GM21717 (cell line): ENCODE data around the gene HS3ST4.
"Not testable (repeated sequence)": the region's sequence is repeated elsewhere in the genome, so short reads cannot be mapped to it uniquely, and the experiment has no call there.

Experiments
- ATAC-seq: cut with Tn5 transposase; IDR thresholded peaks from one replicate; pipeline ENCODE4 v1.9.1; 2021; ENCODE audit warnings: mild to moderate bottlenecking, moderate library complexity; ENCODE audit not compliant: unreplicated experiment

Gene HS3ST4

DNA sequence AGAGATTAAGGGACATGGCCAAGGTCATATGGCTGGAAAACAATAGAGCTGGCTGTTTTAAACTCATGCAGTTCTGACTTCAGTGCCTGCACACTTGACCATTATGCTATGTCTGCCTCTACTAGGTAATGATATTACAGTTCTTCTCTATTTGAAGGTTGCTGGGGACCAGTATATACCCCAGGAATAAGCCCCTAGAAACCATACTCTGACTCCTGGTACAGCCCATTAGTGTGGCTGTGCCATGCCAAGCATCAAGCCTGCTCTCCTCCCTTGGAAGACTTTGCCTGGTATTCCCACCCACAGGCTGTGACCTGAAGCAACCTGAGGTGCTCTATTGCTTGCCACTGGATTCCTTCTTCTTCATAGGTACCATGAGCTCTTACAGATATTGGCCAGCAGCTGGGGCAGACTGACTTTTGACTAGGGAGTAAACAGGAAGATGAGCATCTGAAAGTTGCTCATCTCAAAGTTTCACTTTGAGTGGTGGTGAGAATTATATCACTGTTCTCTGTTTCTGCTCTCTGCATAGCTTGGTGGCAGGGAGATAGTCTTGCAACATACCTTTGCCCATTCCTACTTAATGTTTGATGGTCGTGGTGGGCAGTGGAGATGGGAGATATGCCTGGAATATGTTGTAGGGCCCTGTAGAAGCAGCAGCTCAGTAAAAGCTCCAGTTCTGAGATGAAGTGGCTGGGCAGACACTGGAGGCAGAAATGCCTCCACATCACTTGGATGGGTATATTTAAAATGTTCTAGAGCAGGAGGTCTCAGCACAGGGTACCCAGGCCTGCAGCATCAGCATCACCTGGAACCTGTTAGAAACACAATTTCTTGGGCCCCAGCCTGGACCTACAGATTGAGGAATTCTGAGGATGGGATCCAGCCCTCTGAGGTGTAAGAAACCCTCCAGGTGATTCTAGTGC lies 274.7 kb downstream of the HS3ST4 start:
- peak; percentile 78 for ATAC-seq

DNA sequence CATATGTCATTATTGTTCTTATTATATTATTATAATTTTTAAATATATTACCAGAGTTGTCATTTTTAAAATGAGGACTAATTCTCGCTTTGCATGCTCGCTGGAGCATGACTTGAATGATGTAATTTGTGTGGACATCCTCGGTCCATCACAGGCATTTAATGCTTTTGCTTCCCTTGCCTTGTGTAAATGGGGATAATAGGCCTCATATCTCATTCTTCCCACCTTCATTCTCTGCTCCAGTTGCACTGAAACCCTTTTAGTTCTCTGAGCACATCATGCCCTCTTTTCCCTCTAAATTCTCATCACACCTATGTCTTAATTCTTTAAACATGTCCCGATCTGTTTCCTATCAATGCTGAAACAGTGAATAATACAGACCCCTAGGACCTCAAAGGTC lies 285.4 kb downstream of the HS3ST4 start:
- no peak for ATAC-seq

DNA sequence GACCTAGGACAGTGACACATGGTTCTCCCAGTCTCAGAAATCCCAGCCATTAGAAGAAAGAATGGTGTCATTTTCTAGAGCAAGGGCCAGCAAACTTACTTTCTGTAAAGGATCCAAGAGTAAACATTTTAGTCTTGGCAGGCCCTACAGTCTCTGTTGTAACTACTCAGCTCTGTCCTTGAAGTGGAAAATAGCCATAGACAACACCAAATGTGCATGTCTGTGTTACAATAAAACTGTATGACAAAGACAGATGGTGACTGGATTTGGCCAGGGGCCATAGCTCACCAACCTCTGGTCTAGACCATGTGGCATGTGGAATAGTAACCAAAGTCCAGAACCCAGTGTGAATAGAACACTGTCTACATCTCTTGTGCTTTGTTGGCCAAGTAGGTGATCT lies 286.5 kb downstream of the HS3ST4 start:
- ATAC-seq, result no peak

DNA sequence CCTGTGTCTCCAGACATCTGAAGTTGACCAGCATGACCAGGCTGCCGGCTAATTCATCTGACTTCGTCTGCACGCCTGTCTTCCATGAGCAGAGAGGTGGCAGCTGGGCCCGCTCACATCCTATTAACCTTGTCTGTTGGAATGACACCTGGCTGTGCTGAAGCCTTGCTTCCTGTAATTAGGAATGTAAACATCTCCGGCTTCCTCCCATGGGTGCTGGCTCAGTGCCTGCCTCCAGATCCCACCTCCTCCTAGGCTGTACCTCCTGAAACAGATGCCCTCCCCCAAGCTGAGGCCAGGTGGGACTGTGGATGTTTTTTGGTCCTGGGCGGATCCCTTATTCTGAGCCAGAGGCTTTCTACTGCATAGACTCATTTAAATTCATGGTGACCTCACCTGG lies 296.3 kb downstream of the HS3ST4 start:
- ATAC-seq, result no peak

DNA sequence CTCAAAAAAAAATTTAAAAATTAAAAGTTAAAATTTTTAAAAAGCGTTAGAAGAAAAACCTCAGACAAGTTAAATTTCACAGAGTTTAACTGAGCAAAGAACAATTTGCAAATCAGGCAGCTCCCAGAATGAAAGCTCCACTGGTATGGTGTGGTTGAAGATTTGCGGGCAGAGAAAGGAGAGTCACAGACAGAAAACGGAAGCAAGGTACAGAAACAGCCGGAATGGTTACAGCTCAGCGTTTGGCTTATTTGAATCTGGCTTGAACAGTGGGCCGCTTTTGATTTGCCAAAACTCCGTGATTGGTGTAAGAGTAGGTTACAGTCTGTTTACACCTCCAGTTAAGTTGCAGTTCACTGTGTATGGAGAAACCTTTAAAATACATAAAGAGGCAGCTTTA lies 297.1 kb downstream of the HS3ST4 start:
- ATAC-seq, result no peak

DNA sequence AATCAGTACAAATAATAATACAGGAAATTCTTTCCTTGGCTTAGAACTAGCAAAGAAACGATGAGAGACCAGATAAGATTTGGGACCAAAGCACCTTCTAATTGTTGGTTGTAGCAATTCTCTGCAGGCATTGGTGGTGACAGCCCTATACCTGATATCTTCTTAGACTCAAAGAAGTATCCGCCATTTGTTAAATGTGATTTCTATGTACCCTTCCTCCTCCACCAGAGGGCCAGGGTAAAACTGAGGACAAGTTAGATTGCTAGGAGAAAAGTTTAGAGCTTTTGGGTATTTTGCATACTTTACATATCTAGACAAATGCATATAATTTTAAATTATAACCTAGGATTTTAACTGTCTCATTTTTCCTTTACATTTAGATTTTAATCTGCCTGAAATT lies 304.3 kb downstream of the HS3ST4 start:
- no peak for ATAC-seq

DNA sequence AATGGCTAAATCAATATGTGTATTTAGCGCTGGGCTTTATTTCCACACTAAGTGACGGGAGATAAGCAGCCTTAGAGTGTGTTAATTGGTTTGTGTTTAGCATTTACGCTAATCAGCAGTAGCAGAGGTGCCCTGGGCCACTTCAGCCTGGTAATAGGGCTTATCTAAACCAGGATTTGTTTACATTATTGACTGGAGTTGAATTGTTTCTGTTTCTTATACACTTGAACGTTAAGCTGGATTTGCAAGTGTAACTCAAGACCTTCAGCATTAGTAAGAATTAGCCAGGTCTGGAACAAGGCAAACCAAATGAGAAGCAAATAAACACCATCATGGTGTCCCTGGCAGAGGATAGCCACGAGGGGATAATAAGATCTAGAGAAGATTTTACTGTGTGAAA lies 313.6 kb downstream of the HS3ST4 start:
- ATAC-seq, result no peak

DNA sequence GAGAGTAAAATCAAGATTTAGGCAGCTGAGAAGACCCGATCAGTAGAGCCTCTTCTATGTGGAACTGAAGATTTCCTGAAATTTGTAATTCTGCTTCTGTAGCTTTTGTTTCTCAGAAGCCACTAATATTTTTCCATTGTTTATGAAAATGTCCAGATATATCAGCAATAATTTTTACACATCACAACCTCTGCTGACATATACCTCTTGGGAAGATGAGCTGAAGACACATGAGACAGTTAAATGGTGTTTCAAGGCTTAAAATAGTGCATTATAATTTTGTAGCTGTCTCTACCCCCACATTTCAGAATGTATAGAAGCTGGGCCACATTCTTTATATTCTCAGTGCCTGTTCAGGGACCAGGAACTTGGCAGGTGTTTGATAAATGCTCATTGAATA lies 320.6 kb downstream of the HS3ST4 start:
- no peak for ATAC-seq

DNA sequence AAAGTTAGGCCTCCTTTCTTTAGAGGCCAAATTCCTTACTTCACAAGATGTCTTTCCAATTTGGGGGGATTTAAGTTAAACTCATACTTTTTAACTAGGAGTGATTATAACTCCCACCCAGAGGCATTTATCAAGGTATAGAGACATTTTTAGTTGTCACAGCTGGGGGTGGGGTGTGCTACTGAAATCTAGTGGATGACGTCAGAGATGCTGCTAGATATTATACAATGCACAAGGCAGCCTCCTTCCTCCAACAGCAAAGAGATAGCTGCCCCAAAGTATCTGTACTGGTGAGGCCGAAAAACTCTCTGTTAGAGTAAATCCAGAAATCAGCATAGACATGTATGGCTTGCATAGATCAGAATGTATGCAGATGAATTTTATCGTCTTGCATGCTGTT lies 324.0 kb downstream of the HS3ST4 start:
- no peak for ATAC-seq

DNA sequence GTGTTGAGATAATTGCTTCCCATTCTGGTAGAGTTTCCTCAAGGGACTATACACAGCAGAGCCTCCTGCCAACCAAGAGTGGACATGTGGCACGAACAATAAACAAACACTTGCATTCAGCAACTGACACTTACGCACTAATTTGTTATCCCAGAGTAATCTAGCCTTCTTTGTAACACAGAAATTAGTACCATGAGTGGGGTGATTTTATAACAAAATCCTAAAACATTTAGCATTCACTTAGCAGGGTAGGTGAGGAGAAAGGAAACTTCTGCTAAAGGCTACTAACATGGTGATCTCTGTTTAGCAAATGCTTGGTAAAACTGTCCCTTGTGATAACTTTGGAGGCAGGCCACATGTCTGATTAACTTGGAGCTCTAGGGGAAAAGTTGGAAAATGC lies 325.2 kb downstream of the HS3ST4 start:
- no peak for ATAC-seq

DNA sequence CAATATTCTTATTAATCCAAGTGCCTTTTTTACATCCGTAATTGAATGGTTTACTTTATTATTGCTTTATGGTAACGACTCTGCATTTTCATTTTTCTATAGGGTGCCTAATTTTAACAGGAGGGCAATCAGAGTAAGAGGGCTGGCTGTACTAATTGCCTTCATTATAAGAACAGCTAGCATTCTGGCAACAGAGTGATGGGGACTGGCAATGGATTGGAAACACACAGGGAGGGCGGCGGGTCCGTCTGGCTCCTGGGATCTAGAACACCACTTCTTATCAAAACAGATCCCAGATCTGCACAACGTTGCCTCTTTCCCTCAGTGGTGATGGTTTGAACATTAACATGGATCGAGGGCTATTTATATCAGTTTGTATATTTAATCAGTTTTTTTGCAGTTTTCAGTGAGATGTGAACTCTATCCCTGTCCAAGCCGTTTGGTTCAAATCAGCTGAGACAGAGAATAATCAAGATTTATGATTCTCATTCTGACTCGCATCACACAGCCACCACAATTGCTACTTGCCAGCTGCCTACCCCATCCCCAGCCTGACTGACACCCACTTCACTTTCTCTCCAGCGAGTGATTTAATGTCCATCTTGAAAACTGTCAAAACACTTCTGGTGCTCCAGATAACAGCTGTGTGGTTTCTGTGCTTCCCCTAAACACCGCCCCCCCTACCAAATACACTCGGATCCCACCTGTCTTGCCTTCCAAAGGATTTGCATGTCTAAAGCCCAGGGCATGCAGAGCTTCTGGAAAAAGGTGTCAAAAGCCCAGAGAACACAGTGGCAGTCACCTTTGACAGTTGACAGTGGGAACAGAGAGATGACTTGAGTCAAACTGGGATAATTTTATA lies 327.9 kb downstream of the HS3ST4 start:
- ATAC-seq, result no peak

DNA sequence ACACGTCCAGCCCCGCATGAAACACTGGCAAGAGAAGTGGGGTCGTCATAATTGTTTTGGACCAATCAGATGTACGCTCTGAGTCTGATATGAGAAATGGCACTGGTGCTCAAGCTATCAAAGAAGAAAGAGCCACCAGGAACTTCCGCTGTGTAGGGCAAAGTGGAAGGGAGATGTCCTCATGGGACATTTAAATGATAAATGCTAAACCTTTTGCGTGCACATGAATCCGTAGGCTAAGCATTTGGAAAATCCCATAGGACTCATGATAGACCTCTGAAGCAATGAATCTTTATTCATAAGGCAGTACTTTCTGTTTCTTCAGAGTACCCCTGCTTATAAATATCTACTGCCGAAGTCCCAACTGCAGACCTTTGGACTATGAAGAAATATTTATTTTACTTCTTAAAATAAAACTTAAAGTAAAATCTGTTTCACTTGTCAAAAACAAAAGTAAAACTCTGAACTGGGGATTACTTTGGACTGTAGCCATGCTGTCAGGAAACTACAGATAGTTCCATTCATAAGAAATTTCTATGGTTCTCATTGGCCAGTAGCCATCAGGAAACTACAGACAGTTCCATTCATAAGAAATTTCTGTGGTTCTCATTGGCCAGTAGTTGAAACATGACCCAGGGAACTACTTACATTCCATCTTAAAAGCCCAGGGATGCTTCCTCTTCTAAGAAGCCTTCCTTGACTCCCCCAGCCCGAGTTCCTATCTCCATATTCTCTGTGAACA lies 335.1 kb downstream of the HS3ST4 start:
- no peak for ATAC-seq

DNA sequence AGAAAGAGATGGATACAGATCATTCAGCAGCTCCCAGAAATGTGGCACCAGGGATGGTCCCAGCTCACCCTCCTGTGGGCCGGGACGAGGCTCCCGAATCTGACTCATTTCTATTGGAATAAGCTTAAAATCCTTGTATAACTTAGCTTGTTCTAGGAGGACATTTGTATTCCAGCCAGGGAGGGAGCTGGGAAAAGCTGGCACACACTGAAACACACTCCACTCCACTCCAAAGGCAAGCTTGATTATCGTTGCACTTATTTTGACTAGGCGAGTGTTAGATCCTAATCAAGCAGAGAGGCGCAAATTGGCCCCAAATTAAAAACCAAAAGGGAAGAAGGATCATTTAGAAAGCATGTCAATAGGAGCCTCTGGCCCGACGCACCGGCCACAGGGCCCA lies 339.5 kb downstream of the HS3ST4 start:
- ATAC-seq, result no peak

DNA sequence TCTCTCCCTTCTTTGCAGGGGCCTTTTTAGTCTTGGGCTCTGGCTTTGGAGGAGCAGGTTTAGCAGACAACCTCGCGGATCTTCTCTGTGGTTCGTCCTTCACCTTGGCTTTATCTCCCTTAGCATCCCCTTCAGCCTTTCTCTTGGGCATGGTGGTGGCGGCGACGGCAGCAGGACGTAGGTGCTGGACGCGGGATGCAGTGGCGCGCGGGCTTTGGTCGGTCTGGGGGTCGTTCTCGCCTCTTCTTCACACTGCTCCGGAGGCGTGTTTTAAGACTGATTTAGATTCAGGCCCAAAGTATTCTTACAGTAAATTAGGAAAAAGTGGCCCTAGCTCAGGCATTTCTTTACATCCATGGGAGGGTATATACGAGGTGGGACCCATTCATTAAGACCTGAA lies 340.9 kb downstream of the HS3ST4 start:
- not testable (repeated sequence) for ATAC-seq

DNA sequence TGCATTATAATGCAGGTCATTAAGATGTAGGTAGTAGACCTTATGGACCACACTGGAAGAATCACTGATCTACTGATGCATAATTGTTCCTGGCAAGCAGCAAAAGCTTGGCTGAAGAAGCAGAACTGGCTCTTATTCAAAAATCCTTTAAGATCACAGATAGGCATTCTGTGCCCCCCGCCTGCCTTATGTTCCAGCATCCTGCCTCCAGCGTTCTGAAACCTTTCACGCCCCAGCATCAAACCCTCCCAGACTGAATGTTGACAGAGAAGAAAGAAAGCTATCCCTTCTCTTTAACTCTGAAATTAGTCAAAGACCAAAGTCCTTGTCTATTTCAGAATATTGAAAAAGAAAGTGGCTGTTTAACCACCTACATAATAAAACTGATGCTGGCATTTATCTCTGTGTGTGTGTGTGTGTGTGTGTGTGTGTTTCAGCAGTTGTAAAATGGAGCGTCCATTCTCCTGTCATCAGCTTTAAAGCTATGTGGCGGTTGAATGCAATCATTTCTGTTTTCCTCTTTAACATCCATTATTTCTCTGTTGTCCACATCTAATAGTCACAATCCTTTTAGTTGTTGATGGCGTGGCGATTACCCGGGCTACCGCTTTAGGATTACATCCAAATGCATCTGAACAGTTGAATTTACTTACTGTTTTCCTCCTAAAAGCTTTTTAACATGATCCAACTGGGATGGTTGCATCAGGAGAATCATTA lies 350.4 kb downstream of the HS3ST4 start:
- ATAC-seq, result no peak

DNA sequence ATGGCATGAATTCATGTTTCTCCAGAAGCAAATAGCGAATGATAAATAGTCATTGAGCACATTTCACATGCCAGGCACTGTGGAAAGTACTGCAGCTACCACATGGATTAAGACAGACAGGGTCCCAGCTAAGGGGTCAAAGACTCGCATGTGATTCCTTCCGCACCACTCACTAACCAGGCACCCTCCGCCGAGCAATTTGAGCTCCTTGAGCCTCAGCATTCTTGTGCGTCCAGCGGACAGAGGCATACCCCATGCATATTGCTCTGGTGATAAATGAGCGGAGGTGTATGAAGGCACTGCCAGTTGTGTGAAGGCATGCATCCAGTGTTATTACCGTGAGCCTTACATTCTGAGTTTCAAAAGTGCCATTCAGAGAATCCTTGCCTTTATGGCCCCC lies 358.7 kb downstream of the HS3ST4 start:
- ATAC-seq, result no peak

DNA sequence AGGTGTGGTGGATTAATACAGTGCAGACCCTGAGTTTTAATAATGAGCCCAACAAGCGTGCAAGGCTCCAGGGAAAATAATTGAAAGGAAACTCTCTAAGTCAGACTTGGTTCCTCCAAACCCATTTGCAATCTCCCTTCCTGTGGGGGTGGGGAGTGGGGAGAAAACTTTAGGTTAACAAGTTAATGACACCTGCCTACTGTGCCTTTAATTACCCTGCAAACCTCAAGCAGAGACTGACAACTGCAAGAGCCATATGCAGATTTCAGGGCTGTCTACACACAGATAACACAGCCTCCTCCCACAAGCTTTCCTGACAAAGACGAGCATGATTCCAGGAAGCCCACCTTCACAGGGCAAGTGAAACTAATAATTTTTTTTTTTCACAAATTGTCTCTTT lies 359.3 kb downstream of the HS3ST4 start:
- no peak for ATAC-seq

DNA sequence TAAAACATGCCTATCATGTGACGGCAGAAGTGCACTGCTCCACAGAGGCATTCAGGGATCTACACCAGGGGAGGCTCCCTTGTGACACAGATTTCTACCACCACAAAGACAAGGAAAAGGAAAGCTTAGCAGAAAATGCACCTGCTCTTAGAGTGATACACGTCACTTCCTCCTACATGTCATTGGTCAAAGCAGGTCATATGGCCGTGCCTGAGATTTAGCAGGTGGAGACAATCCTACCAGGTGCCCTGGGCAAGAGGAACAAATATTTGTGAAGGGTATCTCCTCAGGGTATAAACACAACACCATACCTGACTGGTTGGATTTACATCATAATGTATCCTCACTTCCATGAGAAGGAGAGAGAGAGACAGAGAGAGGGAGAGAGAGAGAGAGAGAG lies 362.1 kb downstream of the HS3ST4 start:
- no peak for ATAC-seq

DNA sequence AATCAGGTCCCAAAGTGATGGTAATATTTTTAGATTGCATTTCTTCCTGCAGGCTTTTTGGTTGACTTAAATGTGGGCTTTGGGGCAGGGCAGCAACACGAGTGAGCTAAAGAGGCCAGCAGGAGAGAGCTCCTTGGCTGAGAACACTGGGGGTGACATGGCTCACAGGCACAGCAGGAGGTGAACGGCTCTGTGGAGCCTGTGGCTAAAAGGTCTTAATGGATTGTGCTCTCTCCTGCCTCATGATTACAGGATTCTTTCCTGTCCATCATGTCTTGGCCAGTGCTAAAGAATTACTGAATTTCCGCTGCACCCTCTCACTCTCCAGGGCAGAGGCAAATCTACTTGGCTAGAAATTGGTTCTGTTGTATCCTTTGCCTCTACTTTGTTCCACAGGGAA lies 366.6 kb downstream of the HS3ST4 start:
- no peak for ATAC-seq

DNA sequence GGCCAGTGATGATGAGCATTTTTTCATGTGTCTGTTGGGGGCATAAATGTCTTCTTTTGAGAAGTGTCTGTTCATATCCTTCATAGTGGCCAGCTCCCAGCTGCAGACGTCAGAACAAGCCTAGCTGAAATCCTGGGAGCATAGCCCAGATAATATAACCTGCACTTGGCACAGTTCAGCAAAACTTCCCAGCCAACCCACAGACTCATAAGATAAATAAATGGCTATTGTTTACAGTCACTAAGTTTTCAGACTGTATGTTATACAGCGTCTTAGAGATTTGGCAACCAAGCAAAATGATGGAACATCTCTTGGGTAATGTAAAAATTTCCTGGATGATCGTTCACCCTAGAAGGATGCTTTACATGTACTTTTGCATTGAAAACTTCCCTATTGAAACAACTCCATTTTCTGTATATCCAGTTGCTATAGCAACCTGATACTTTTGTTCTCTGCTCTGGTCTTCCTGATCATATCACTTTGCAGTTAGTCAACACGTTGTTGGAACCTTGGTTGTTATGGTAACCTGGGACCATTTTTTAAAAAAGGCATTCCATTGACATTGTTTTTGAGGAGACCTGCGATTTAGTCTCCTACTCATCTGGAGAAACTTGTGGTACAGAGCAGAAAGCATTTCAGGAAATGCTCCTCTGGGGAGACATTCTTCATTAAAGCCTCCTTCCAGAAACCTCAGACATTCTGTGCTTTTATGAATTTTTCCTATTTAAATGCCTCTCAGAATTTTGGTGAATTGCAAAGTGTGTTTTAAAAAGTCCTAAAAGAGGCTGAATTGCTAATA lies 378.7 kb downstream of the HS3ST4 start:
- no peak for ATAC-seq
